ENCODE measurements around the gene PHLPP1.
A peak's percentile ranks its signal among the peaks of the same experiment; 100 is the strongest.

PHLPP1 gene

GRCh38 chr18:62812242-62812641 is 96.9 kb downstream of the PHLPP1 start:
- no peak for DNase-seq

- no peak for DNase-seq
Measured at GRCh38 chr18:62812876-62813275, 97.5 kb downstream of the PHLPP1 start.

DNA sequence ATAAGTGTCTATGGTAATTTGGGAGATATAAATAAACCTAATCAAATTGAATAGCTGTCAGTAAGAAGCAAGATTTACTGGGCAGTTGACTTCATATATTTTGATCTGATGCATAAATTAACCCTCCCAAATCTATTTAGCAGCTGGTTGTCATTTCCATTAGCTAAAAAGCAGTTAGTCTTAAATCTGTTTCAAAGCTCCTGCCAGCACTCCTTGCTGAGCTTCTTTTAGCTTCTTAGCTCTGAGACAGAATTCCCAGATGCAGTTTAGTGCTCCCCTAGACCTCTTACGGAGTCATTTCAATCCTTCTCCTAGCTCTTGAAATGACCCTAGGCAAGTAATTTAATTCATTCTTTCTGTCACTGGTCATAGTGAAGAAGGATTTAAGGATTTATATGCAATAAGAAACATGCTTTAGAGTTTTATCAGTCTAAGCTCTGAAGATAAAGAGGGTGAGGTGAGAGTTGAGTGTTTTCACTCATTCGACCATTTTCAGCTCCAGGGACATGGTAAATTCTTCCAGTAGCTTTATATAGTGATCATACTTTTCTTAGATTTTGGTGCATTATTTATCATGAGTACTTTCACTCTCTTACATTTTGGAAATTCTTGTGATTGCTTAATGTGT is 98.9 kb downstream of the PHLPP1 start:
- no peak for DNase-seq

GRCh38 chr18:62825382-62825781 is 110.0 kb downstream of the PHLPP1 start:
- DNase-seq: no peak

DNA sequence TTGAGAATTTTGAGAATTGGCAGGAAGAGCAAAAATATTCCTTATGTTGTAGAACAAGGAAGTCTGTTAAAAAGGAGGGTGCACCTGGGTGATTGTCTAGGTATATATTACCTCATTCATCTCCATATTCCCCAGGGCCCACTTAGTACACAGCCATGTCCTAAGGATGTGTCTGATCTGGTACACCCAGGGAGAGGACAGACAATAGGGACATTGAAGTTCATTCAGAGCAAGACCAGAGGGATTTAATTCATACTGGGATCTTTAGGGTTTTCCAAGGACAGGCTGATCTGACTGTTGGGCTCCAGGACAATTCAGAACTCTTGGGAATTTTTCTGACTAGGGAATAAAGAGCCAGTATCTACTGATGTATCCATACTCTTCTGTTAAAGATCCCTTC is 112.1 kb downstream of the PHLPP1 start:
- no peak for DNase-seq

- DNase-seq: no peak
Measured at GRCh38 chr18:62828091-62828640, 112.8 kb downstream of the PHLPP1 start.

DNA sequence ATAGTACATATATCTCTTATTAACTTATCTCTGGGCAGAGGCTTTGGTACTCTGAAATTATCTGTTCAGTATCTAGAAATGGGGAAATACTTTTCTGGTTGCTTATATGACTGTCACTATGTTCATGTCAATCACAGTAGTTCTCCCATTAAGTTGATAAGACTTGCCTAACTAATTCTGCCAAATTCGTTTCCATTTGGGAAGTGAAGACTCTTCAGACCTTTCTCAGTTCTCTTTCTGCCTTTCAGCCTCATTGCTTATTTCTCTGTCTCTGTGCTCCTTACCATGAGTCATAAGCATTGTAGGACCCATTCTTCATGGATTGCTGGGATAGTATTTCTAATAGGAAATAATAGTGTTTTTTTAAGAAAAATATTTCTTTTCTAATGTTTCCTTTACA is 113.5 kb downstream of the PHLPP1 start:
- DNase-seq: no peak

GRCh38 chr18:62829936-62830335 is 114.6 kb downstream of the PHLPP1 start:
- no peak for DNase-seq

DNA sequence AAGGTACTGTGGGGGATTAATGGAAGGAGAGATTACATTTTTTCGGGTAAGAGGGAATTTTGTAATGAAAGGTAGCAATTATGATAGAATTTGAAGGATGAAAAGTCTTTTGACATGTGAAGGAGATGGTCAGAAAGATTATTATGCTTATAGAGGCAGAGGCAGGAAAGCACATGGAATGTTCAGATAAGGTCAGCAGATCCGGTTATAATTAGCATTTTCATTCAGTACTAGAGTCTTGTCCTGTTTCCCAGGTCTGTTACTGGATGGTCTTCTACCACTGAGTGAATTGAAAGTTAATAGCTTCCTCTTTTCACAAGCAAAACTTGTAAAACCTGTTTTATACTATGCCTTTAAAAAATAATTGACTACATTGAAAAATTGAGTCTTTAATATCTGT is 116.9 kb downstream of the PHLPP1 start:
- no peak for DNase-seq

- no peak for DNase-seq
Measured at GRCh38 chr18:62833494-62833893, 118.2 kb downstream of the PHLPP1 start.

- DNase-seq: no peak
Measured at GRCh38 chr18:62834715-62835114, 119.4 kb downstream of the PHLPP1 start.

- no peak for DNase-seq
Measured at GRCh38 chr18:62837011-62837410, 121.7 kb downstream of the PHLPP1 start.

DNA sequence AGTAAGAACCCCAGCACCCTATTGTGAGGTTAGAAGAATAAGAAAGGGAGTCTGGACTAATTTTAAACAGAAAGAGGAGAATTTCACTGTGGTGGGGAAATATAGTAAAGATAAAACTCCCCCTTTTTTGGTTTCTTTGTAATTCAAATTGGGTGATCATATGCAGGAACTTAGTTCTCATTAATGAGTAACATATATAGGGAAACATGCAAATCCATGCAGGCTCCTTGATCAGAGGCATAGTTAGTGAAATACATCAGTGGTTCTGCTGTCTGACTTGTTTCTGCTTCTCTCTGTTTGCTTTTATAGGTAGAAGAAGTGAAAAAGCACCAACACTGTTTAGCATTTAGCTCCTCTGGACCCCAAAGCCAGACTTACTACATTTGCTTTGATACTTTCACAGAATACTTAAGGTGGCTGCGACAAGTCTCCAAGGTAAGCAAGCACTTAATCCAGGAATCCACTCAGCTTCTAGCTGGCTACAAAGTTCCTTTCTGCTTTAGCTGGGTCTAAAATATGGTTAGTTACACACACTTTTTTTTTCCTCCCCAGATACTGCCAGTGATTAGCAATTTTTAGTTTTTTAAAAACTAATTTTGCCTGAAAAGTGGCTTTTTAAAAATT is 123.2 kb downstream of the PHLPP1 start:
- DNase-seq: no peak

DNA sequence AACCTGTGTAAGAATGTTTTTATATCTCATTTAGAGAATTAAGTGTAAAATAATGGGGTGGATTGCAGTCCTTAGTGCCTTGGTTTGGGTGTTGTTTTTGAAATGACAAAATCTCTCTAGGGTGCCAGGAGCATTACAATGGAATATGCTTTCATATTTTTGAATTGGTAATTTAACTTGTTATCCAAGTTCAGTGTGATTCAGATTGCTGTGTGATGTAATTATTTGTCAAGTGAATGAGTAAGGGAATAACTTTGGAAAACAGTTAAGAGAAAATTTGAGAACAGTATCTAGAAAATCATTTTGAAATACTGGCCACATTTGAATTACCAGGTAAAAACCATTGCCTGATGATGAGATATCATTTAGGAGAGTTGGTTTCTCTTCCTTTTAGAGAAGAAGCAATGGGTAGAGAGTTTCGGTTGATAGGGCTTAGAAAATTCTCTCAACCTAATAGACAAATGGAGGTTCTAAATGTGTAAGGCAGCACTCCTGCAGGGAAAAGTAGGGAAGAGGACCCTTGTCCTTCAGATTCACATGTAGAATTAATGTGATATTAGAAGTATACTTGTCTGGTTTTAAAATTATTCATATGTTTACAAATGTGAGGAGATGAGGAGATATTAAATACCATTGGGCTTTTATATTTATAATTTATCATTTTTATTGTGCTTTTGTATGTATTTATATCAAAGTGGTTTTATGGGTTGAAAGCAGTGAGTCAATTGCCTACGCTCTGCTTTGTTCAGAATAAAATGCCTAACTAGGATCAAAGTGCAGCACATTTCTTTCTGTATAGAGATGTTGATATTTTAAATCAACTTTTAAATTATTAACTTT is 124.8 kb downstream of the PHLPP1 start:
- no peak for DNase-seq

GRCh38 chr18:62841405-62841804 is 126.1 kb downstream of the PHLPP1 start:
- DNase-seq: no peak

DNA sequence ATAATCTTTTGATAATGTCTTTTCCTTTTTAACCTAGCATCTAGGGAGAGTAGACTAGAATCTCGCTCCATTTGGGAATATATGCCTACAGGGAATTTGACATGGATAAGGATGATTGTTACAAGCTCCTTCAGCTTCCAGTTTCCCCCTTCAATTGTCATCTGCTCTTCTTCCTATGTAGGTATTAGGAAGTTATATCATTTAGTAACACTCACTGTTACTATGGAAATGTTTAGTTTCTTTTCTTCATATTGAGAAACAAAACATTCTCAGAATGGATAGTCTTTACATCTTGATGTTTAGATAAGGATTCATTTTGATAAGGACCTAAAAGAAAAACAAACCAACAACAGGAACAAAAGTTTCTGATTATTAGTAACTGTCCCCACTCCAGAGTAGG is 127.6 kb downstream of the PHLPP1 start:
- no peak for DNase-seq

DNA sequence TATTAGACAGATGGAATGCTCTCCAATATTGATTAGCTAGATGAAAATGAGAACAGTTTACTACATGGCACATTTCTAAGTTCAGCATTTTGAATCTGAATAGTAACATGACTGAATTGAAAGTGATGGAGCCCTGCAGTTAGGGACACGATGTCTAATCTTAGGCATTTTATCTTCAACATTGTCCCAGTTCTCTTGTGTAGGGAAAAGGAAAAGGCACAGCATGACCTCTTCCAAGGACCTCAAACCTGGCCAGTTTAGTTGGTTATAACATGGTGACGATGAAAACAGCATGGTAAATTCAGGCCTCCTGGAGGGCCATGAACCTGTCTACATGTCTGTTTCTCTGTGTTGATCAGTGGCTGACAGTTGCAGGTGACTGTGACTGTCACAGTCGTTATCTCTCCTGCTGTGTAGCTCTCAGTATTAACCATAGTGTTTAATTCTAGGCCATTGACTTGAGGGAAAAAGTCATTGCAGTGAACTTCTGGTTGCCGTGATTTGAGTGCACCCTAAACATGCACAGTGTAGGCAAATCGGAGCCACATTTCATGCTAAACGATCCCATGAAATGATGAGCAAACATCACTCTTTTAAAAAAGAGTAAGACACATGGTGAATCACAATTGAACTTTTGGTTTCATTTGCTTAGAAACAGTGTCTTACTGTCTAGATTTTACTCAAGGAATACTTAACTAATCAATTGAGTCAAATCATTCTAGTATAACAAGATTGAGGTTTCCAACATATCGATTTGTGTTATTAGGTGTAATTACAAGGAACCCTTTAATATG is 129.7 kb downstream of the PHLPP1 start:
- no peak for DNase-seq

GRCh38 chr18:62846313-62846712 is 131.0 kb downstream of the PHLPP1 start:
- no peak for DNase-seq

GRCh38 chr18:62847081-62847480 is 131.7 kb downstream of the PHLPP1 start:
- no peak for DNase-seq

DNA sequence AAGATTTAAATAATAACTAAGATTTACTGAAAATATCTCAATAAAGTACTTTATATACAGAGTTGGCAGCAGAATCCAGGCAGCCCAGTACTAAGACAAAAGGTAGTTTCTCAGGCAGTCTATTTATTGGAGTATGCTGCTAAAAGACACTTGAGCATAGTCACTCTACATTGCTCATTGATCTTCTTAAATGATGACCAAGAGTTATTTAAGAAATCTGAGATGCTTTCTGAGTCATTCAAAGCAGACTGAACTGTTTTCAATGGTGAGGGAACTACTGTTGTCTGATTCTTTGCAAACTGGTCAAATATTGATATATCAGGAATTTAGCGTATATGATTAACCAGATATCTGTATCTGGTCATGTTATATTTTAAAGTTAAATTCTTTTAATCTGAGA is 133.6 kb downstream of the PHLPP1 start:
- no peak for DNase-seq

DNA sequence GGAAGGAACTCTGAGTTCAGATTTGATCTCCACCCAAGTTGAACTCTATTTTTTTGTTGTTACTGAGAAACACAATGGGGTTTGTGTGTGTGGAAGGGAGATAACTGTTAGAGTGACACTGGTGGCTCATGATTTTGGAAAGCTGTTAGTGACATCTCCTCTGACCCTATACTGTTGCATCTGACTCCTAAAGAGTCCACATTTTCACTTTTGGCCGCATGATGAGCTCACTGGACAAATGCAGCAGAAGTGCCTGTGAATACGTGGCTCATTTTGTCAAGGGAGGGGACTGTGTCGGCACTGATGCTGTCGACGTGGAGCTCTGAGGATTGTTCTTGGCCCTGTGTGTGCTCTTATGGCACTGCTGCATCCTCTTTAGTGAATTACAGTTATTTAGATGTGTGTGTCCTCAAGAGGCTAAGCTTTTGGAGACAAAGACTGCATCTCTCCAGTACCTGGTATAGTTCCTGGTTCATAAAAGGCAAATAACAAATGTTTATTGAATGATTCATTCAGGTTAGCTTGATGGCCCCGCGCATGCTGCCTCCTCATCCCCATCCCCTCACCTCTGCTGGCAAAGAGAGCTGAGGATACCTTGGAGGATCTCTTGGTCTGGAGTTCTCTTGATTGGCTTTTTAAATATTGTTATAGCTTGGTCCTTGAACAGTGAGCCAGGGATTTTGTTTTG is 135.4 kb downstream of the PHLPP1 start:
- DNase-seq: no peak

- DNase-seq: peak; percentile 63
Measured at GRCh38 chr18:62852851-62853250, 137.5 kb downstream of the PHLPP1 start.
